DMS53 (cell line): Measurements from ENCODE around the gene HSPA5.

Experiments
- DNase-seq: peaks from one replicate; lab custom pipeline; 2025; lab: John Stamatoyannopoulos, UW

HSPA5 gene

GRCh38 chr9:125189361-125190289 is 51.5 kb downstream of the HSPA5 start, which contains the start of gene PPP6C:
PPP6C (minus strand) TSS chr9:125189803; CDS start chr9:125189718, 85 bp downstream.
- DNase-seq, result peak; percentile 97

- DNase-seq, result peak; percentile 57
Observed at GRCh38 chr9:125189011-125189360, 52.2 kb downstream of the HSPA5 start.
